GM10266 (cell line): Measurements from ENCODE around the gene PIP5KL1.

Experiments used
- DNase-seq: peaks from one replicate; pipeline ENCODE4 v3.0.0; 2012; ENCODE audit errors: extremely low spot score
- TF ChIP-seq, protein P1 (sequence below): IDR thresholded peaks from 2 replicates; pipeline ENCODE4 v1.5.1; 2012; ENCODE audit warnings: mild to moderate bottlenecking, low read depth; ENCODE audit not compliant: control insufficient read depth, insufficient read depth; ENCODE audit errors: missing control alignments

PIP5KL1 gene

DNA sequence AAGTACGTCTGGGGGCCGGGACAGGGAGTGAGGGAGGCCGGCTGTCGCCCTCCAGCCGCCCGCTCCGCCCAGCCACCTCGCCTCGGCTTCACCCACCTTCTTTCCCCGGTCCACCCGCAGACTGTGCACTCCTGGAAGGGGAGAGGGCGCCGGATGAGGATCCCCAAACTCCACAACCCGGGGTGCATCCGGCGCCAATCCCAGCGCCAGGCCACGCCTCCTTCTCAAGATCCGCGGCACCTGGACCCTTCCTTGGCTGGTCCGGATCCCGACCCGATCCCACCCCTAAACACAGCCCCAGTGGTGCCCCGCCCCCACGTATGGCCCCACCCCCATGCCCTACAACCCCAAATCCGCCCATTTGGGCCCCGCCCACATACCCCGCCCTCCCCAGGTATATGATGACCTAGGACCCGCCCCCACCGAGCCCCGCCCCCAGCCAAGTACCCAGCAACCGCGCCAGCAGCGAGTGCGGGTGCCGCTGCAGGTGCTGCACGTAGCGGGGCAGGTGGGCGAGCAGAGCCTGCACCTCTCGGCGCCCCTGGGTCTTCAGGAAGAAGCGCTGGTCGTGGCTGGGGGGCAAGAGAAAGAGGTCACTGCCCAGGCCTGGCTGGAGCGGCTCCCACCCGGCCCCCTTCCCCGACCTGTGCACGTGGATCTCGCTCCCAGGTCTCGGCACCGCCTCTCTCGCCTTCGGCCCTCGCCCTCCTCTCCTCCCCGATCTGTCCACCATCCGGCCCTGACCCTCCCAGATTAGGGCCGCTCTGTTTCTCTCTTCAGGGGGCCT is 3.2 kb downstream of the PIP5KL1 start:
- DNase-seq, result no peak
- TF ChIP-seq, protein P1, sequence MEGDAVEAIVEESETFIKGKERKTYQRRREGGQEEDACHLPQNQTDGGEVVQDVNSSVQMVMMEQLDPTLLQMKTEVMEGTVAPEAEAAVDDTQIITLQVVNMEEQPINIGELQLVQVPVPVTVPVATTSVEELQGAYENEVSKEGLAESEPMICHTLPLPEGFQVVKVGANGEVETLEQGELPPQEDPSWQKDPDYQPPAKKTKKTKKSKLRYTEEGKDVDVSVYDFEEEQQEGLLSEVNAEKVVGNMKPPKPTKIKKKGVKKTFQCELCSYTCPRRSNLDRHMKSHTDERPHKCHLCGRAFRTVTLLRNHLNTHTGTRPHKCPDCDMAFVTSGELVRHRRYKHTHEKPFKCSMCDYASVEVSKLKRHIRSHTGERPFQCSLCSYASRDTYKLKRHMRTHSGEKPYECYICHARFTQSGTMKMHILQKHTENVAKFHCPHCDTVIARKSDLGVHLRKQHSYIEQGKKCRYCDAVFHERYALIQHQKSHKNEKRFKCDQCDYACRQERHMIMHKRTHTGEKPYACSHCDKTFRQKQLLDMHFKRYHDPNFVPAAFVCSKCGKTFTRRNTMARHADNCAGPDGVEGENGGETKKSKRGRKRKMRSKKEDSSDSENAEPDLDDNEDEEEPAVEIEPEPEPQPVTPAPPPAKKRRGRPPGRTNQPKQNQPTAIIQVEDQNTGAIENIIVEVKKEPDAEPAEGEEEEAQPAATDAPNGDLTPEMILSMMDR, result no peak

DNA sequence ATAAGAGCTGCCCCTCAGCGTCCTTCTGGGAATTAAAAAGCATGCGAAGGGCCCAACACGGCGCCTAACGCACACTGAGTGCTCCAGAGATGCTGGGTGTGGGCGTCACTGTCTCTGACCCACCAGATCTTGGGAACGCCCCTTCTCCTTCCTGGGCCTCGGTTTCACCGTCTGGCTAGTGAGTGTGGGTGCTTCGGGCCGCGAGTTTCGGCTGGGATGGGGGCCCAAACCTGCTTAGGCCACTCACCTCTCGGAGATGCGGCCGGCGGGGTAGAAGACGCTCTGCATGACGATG is 3.7 kb downstream of the PIP5KL1 start:
- TF ChIP-seq, protein P1, result no peak
- DNase-seq, result no peak

DNA sequence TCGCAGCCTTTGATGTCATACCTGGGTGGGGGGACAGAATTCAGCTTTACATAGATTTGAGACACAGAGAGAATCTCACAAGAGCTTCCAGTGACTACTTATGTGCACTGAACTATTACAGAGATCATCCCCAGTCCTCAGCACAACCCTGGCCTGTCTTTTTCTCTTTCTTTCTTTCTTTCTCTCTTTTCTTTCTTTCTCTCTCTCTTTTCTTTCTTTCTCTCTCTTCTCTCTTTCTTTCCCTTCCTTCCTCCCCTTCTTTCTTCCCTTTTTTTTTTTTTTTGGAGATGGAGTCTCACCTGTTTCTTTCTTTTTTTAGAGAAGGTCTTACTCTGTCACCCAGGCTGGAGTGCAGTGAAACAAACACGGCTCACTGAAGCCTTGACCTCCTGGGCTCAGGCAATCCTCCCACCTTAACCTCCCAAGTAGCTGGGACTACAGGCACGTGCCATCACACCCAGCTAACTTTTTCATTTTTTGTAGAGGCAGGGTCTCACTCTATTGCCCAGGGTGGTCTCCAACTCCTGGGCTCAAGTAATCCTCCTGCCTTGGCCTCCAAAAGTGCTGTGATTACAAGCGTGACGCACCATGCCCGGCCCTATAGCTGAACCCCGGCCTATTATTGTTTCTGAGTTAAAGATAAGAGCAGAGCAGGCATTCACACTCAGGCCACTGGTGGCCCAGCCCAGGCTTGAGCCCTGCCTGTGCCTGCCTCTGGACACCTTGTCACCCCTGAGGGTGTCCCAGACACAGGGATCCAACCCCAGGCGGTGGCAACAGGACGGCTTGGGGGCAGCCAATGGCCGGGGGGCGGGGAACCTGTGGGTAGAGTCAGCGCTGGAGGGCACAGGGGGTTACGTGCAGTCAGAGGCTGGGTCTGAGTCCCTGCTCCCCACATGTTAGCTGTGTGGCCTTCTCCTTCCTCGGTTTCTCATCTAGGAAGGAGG is 4.3 kb downstream of the PIP5KL1 start:
- no peak for DNase-seq
- TF ChIP-seq, protein P1, result no peak

DNA sequence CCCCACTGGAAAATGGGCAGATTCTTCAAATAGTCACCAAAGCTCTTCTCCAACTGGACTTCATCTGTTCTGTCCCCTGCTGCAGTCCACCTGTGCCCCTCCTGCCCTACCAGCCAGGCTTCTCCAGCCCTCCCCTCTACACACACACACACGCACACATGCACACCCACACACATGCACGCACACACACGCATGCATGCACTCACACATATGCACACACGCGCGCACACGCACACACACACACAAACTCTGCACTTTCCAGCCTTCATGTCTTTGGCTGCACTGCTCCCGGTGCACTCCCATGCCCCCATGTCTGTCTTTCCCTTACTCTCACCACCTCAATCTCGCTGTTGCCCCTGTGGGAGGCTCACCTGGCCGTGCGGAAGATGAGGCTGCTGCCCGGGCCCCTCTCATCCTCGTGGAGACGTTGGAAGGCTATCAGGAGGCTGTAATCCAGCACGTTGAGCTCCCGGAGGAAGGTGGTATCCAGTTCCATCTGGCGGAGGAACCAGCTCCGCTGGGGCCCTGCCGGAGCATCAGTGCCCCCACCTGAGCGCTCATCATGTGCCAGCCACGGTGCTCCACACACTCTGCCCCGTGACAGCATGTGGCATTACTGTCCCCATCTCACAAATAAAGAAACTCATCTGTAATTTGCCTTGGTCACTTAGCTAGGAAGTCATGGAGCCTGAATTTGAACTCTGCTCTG is 5.7 kb downstream of the PIP5KL1 start:
- no peak for DNase-seq
- TF ChIP-seq, protein P1, result no peak

DNA sequence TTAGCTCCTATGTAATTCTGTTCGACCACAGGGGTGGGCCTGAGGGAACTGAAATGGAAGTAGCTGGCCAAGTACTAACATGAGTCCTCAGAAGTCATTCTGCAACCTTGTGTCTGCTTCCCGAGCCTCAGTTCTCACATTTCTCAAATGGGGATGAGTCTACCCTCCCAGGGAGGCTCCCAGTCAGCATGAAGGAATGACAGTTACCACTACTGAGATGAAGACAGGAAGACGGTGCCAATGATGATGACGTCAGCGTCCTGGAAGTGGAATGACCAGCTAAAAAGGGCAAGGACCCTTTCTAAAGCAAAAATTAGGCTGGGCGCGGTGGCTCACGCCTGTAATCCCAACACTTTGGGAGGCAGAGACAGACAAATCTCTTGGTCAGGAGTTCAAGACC is 6.8 kb downstream of the PIP5KL1 start:
- TF ChIP-seq, protein P1, result no peak
- no peak for DNase-seq

DNA sequence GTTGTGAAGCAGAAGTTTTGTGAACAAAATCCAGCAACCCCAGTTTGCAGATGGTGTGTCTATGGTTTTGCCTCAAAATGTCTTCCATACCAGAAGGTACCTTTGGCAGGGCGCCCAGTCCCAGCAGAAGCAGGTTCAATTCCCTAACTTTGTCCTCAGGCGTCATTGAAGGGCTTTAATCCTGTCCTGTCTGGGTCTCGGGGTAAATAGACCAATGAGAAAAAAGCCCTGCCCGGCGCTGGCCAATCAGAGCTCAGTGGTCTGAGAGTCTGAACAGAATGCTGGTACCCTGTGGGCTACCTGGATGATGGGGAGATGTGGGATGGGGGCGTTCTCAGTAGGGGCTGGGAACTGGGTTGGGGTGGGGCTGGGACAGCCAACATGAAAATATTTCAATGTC is 7.5 kb downstream of the PIP5KL1 start:
- DNase-seq, result no peak
- TF ChIP-seq, protein P1, result no peak
